GM18517 (cell line): Measurements from ENCODE around the gene CELA2B.
"Not testable (repeated sequence)": the region's sequence is repeated elsewhere in the genome, so short reads cannot be mapped to it uniquely, and the experiment has no call there.

Experiments
- ATAC-seq: cut with Tn5 transposase; IDR thresholded peaks from one replicate; pipeline ENCODE4 v1.9.1; 2021; ENCODE audit warnings: mild to moderate bottlenecking, moderate library complexity; ENCODE audit not compliant: unreplicated experiment

The CELA2B gene

DNA sequence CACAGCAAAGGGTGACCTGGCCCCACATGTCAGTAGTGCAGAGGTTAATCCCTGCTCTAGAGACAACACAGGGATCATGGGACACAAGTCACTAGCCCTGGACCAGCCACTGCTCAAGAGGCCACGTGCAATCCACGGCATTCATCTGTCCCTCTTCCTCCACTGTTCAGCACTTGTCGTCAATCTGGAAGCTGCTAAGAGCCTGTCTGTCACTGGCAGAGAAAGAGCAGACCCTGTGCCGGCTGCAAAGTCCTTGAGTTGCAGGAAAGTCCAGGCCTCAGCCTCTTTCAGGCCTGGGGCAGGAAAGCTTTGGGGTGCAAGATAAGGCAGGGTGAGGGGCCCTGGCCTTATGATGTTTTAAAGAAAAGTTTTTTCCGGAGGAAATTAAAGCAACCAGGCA lies 16.7 kb downstream of the CELA2B start:
- ATAC-seq, result no peak

DNA sequence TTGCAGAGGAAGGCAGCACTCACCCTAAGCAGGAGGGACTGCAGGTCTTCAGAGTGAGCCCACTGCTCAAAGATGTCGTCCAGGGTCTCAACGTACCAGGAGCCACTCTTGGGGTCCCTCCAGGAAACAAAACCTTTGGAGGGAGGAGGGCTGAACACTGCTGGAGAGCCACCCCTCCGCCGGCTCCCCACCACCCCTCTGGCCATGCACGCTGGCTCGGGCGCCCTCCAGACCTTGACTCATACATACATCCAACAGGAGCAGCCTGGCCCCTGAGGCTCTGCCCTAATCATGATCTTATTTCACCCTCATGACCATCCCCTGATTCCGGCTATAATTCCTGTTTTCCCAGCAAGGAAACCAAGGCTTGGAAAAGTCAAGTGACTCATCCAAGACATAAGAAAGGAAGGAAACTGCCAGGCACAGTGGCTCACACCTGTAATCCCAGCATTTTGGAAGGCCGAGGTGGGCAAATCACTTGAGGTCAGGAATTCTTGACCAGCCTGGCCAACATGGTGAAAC lies 18.0 kb downstream of the CELA2B start:
- no peak for ATAC-seq

DNA sequence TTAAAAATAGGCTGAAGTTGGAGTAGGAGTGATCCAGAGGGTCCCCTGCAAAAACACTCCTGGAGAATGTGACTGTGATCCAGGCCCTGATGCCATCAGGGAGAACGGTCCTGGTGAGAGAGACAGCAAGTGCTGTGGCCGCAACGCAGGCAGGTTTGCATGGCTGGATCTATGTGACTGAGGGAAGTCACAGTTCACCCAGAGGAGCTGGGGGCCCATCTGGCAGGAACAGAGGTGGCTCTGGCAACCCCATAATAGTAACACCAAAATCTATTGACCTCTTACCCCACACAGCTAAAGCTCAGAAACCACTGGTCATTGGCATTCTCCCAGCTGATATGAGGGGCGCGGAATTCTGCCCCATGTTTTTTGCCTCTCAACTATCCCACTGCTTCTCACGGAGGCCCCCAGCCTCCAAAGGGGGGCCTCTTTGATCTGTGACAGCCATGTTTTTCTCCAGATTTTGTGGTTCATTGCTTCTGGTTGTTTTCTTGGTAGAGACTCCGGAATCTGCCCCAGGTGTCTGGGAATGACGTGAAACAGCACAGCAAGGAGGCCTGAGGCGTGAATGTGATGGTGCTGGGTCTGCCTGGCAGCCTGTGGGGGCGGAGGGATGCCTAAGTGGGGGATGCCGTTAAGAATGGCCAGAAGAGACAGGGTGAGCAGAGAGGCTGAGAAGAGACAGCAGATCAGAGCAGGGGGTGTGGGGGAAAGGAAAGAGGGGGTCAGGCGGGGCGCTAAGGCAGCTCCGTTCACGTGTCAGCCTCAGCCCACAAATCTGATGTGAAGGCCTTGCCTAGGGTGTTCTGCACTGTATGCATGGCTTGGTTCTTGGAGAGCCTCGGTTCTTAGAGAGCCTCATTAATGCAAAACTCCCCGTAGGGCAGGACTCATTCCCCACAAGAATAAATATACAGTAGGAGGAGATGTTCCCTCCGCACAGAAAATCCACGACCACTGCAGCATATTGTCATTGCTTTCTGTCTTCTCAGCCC lies 24.6 kb downstream of the CELA2B start:
- ATAC-seq, result no peak

DNA sequence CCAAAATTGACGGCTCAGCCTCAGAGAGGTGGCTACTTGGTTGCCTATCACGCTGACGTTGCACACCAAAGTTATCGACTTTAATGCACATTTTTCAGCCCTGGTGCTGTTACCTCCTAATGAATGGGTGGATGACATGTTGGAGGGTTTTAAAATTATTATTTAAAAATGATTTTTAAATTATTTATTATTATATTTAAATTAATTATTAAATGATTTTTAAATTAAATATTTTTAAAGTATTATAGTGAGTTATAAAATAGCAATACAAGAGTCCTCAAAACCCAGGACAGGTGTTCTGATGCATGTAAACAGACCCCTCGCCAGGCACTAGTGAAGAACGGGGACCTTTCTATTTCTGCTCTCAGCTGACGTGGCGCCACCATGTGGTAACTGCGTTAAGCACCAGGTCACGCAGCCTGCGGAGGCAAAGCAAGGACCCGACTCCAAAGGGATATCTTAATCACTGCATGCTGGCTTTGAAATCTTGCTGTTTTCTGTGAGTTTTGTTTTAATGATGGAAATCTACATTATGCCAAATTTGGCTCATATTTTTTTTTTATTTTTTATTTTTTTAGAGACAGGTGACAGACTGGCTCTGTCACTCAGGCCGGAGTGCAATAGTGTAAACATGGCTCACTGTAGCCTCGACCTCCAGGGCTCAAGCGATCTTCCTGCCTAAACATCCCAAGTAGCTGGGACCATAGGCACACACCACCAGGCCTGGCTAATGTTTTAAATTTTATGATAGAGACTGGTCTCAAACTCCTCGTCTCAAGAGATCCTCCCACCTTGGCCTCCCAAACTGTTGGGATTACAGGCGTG lies 25.5 kb downstream of the CELA2B start:
- ATAC-seq, result no peak

DNA sequence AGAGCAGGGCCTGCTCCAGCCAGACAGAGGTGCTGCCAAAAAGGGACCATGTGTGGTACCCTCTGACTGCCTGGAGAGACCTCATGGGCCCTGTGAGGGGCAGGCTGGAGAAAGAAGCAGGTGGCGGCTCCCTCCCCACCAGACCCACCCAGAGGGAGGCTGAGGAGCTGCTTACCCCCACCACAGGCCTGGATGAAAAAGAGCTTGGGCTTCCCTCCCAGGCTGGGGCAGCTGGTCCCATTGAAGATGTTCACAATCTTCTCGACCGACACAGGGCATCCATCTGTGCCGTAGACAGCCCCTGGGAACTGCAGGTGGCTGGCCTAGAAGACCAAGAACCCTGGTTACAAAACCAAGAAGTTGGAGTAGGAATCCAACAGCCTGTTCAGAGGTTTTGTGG lies 28.5 kb downstream of the CELA2B start:
- no peak for ATAC-seq

DNA sequence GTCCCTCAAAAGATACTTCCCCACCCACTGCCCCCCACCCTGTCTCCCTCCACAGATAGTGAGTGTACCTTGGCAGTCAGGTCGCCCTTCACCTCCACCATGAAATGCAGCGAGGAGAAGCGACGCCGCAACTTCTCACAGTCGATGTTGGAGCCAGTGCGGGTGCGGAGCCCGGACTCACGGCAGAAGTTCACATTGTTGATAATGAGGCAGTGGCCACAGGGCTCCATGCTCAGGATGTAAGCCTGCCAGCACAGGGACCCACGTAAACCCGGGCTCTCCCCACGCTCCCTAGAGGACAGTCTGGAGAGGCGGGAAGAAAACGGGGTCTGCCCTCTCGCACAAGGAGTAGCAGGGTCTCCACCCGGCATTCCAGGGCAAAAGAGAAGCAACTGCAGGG lies 30.9 kb downstream of the CELA2B start:
- ATAC-seq, result no peak

DNA sequence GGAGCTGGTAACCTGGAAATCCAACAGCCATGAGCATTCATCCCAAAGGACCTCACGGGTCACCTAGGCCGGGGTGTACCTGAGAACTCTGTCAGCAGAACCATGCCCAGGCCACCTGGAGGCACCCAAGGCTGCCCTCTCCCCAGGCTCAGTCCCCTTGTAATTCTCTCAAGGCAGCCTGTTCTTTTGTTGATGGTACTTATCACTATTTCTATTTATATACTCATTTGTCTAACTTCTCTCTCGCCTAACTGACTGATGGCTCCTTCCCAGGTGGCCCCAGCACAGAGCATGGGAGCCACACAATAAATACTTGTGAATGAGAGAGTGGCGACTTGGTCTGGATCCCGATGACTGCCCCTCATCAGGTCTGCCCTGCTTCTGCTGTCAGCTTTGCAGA lies 31.4 kb downstream of the CELA2B start:
- ATAC-seq, result no peak

DNA sequence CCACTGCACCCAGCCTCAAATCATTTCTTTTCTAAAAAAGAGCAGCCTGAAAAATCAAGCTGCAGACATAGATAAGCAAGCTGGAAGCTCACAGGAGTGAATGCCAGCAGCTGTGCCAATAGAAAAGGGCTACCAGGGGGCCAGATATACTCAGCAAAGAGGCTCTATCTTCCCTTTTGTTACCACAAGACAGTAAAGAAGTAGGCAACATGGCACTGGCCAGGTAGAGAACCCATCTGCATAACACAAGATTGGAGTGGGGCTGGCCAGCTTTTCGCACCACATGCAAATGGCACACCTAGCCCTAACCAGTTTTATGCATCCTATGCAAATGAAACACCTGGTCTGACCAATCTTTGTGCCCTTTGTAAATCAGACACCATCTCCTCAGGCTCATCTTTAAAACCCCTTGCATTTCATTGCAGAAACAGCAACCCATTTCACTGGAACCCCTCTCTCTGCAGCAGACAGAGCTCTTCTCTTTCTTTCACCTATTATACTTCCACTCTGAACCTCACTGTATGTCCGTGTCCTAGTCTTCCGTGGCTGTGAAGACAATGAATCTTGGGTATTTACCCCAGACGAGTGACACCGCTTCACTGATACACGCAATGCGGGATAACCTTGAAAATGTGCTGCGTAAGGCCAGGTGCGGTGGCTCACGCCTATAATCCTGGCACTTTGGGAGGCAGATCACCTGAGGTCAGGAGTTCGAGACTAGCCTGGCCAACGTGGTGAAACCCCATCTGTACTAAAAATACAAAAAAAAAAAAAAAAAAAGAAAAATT lies 33.0 kb downstream of the CELA2B start:
- ATAC-seq, result no peak

DNA sequence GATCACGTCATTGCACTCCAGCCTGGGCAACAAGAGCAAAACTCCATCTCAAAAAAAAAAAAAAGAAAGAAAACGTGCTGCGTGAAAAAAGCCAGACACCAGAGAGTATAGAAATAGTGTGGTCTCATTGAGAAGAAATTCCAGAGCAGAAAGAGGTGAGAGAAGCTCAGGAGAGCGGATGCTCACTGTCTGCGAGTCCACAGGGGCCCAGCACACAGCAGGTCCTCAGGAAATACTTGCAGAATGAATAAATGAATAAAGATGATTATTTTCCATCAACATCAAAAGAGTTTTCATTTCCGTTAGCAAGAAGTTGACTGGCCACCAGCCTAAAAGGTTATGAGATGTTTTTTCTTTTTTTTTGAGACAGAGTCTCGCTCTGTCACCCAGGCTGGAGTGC lies 33.7 kb downstream of the CELA2B start:
- no peak for ATAC-seq

DNA sequence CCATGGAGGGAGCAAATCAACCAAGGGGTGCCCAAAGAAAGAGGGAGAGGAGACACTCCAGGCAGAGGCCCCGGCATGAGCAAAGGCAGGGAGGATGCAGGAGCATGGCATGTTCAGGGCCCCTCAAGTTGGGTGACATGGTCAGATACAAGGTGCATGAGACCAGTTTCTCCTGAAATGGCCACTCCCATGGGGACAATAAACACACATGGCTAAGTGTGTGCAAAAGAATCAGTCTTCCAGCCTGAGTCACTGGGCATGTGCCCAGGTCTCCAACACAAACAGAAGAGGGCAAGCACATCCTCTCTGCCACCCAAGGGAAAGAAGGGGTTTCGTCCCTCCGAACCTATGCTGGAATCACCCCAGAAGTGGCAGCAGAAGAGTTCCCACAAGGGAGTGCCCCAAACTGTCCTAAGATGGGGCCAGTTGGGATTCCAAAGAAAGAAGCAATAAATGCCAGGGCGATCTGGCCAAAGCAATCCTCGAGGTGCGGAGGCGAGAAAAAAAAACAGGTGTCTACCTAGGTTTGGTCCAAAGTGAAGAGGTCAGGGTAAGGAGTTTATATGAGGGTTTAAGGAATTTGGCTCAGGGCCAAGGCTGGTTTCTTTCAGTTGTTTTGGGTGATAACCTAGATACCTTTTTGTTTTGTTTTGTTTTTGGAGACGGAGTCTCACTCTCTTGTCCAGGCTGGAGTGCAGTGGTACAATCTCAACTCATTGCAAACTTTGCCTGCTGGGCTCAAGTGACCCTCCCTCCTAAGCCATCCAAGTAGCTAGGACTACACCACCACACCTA lies 34.9 kb downstream of the CELA2B start:
- no peak for ATAC-seq

DNA sequence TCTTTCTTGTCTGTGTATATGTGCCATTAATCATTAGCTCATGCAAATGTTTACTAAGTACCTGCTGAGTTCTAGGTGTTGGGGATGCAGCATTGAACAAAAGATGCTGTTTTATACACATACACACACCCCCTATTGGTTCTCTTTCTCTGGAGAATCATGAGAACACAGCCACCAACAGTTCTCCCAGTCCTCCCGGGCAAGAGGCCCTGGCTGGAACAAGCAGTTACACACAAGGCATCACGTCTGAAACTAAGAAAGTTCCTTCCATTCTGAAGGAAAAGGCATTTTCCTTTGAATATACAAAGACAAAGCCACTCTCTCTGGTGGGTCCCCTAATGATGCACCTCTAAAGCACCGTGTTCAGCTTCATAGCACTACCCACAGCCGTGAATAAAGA lies 37.3 kb downstream of the CELA2B start:
- ATAC-seq, result no peak

DNA sequence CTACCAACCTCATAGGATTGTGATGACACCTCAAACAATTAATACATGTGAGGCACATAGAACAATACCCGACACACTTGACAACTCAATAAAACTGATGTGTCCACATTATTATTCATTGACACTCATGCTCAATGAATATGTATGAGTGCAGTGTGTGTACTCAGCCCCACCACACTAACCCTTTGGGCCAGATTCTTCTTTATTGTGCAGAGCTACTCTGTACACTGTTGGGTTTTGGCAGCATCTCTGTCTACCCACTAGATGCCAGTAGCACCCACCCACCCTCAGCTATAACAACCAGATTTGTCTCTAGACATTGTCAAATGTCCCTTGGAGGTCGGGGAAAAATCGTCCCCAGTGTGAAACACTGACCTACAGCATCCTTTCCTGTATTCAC lies 38.0 kb downstream of the CELA2B start:
- ATAC-seq, result no peak

DNA sequence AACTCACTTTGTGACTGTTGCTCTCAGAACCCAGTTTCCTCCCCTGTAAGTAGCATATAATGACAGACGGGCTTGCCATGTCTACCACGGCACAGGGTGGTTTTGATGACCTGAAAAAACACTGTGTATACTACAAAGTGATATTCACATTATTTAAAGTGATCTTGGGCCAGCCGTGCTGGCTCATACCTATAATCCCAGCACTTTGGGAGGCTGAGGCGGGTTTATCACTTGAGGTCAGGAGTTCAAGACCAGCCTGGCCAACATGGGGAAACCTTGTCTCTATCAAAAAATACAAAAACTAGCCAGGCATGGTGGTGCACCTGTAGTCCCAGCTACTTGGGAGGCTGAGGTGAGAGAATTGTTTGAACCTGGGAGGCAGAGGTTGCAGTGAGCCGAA lies 38.7 kb downstream of the CELA2B start:
- ATAC-seq, result not testable (repeated sequence)

DNA sequence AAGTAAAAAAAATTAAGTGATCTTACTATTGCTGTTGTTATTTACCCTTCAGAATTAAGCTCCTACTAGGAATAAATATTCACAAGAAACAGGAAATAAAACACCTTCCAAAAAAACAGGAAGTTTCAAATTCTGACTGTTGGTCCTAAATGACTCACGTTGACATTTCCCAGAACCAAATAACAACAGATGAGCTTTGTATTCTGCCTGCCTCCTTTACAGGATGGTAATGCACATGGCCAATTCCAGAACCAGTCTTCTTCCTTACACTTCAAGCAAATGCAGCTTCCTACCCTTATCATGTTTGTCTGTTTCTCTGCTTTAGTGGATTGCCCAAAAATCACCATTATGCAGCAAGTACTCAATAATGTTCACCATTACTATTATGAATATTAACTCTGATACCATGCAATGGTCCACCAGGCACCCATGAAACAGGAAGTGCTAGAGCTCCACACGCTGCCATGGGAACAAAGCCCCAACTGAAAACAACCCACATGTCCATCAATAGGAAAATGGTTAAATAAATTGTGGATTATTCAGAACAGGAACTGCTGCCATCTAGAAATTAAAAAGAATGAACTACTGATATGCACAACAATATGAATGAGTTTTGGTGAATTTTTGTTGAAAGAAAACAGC lies 39.2 kb downstream of the CELA2B start:
- ATAC-seq, result no peak

DNA sequence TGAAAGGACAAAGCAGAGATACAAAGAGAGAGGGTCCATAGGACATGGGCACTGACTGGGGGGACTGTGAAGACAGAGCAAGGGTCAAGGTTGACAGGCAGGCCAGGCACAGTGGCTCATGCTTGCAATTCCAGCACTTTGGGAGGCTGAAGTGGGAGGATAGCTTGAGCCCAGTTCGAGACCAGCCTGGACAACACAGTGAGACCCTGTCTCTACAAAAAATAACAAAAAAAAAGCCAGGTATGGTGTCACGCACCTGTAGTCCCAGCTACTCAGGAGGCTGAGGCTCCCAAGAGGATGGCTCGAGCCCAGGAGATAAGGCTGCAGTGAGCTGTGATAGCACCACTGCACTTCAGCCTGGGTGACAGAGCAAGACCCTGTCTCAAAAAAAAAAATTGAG lies 43.7 kb downstream of the CELA2B start:
- ATAC-seq, result no peak

DNA sequence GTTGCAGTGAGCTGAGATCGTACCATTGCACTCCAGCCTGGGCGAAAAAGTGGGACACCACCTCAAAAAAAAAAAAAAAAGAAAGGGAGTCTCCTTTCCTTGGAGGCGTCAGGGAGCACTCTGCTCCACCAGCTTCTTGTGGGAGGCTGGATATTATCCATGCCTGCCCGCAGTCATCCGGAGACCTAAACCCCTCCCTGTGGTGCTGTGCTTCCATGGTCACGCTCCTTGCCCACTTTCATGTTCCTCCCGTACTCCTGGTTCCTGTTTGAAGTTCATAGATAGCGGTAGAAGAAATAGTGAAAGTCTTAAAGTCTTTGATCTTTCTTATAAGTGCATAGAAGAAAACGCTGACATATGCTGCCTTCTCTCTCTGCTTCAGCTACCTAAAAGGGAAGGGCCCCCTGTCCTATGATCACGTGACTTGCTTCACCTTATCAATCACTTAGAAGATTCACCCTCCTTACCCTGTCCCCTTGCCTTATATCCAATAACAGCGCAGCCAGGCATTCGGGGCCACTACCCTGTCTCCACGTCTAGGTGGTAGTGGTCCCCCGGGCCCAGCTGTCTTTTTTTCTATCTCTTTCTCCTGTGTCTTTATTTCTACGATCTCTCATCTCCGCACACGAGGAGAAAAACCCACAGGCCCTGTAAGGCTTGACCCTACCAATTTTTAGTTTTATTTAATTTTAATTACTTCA lies 45.5 kb downstream of the CELA2B start:
- not testable (repeated sequence) for ATAC-seq

DNA sequence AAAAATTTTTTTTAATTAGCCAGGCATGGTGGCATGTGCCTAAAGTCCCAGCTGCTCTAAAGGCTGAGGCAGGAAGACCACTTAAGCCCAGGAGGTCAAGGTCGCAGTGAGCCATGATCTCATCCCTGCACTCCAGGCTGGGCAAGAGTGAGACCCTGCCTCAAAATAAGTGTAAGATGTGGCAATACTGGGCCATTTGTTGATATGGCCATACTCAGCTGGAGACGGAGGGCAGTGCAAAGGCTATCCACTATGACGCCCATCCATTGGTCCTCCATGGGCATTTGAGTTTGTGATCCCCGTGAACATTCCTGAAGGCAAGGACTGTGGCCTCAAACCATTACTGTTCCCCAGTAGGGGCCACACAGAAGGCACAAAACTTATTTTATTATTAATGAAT lies 46.6 kb downstream of the CELA2B start:
- ATAC-seq, result no peak

DNA sequence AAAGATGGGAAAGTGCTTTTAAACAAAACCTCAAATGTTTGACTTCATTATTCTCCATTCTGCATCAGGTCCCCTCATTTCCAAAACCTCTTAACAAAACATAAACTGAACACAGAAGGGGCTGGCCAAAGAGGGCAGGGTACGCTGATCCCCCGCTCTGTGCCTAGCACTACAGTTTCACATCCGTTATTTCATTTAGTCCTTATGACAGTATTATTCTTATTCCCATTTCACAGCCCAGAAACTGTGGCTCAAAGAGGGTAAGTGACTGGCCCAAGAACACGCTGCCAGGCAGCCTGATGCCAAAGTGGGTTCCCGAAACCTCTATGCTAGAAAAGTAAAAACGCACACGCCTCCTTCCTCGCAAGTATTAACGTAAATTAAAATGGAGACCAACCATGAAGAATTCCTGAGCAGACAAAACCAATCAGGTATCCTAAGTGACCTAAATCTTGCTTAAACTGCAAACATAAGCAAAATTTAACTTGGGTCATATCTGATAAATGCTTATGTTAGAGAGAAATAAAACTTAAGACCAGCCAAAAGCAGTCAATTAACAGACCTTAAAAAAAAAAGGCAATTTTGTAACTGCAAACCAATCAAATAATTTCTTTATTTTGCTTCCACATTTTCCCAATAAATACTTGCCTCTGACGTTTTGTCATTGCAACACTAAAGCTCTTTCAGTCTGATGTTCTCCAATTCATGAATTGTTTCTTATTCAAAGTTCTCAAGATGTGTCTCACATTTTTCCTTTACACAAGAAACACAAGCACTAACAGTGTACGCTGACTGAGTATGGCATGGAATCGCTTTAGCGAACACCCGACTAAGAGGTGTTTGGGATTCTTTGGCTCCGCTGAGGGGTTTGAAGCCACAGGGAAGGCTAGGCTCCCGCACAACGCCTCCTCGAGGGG lies 47.5 kb downstream of the CELA2B start:
- ATAC-seq, result no peak
